ENCODE results near the gene TAPT1. TPM values are rescaled to one million over a fixed set of nuclear protein-coding genes. Genes with fewer than 3 reads are reported as not detected.

The TAPT1 gene
- total and polyA plus RNA-seq, 2 donors (not counting 3 experiments of a cell fraction or from before 2014, with no cell fraction given) = 6.9 to 17.5 TPM

DNA sequence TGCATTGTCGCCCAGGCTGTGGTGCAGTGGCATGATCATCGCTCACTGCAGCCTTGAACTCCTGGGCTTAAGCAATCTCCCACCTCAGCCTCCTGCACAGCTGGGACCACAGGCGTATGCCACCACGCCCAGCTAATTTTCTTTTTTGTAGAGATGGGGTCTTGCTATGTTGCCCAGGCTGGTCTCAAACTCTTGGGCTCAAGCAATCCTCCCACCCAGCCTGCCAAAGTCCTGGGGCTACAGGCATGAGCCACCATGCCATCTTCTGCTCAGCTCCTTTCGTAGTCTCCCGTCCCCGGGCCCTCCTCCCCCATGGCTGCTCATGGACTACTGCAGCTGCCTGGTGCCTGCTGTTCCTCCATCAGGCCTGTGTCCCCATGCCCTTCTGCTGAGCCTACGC lies 58.1 kb downstream of the TAPT1 start:
- Histone ChIP-seq H3K9me1 (replicated peaks; ENCODE audit: control insufficient read depth, extremely low read depth, insufficient read depth, low read length) (no peaks in the 10 kb centered on the region), H3K4me2 (ENCODE audit: insufficient read depth, low read length) (no peak overlapping the region), H3K4me1 (ENCODE audit: control insufficient read depth, extremely low read depth, insufficient read depth, low read length) (peaks cover under 1% of the 10 kb centered on the region), H4K20me1 (replicated peaks; ENCODE audit: control insufficient read depth, extremely low read depth, insufficient read depth, low read length) (no peaks in the 10 kb centered on the region), H3K27ac (ENCODE audit: insufficient read depth, low read depth, low read length) (no peak overlapping the region), H3K4me3 (replicated peaks in 1 of 3; ENCODE audit: insufficient read depth in 1 of 3, low read depth in 1 of 3, low read length in 3 of 3) (no peak overlapping the region), H3K27me3 (ENCODE audit: control insufficient read depth in 2 of 2, insufficient read depth in 2 of 2, low read length in 2 of 2) (no peaks in the 10 kb centered on the region), H2AFZ (ENCODE audit: low read depth, low read length) (no peak overlapping the region), H3K9ac (replicated peaks; ENCODE audit: extremely low read depth, insufficient read depth, low read length) (no peak overlapping the region), H3K79me2 (ENCODE audit: control insufficient read depth, insufficient read depth, low read length) (no peaks in the 10 kb centered on the region), H3K36me3 (ENCODE audit: control insufficient read depth in 2 of 2, extremely low read depth in 1 of 2, insufficient read depth in 2 of 2, low read length in 2 of 2) (peaks cover 0 to 2% of the 10 kb centered on the region in 2 experiments), H3K9me3 (replicated peaks; ENCODE audit: control insufficient read depth, insufficient read depth, low read length) (no peaks in the 10 kb centered on the region)
- DNase-seq (ENCODE audit: low read depth, low spot score) (no peak), FAIRE-seq (no peak)
- dilution Hi-C loops (cut with MboI; ENCODE audit: extremely low pct_ligation_motif_present, low sequenced_read_pairs) = no loop called here
- intact Hi-C loops (cut with micrococcal nuclease) = no loop called here
- ChIA-PET POLR2A (no interaction called here), CTCF (interaction anchor here (1.1 to 1.2 kb wide), 2 partner anchors 12 to 38 kb away, joined by 4 read pairs; no protein-coding TSS in a partner anchor)
- BruUV-seq (replicated peaks) = no TSS peak
- TF ChIP-seq JUN (IDR thresholded peaks at IDR 0.05; ENCODE audit: borderline replicate concordance, insufficient read depth, insufficient read length, low read depth) = no peak
- no peak for TF ChIP-seq POLR2A (IDR thresholded peaks at IDR 0.05; ENCODE audit: low read depth, low read length)
- no peak for TF ChIP-seq MAX (IDR thresholded peaks at IDR 0.05; ENCODE audit: insufficient read depth, insufficient read length)
- no peak for TF ChIP-seq CTCF (IDR thresholded peaks at IDR 0.05; ENCODE audit: extremely low read depth in 1 of 2, insufficient read depth in 1 of 2, low read depth in 1 of 2, low read length in 2 of 2)
- no peak for TF ChIP-seq MYC (IDR thresholded peaks at IDR 0.05; ENCODE audit: low read depth, low read length)
- TF ChIP-seq FOS (IDR thresholded peaks at IDR 0.05; ENCODE audit: borderline replicate concordance, insufficient read depth, low read length) = no peak
- no peak for TF ChIP-seq GATA2 (IDR thresholded peaks at IDR 0.05; ENCODE audit: insufficient read depth, insufficient read length, low read depth, low read length)
- no peak for TF ChIP-seq POLR2AphosphoS5 (IDR thresholded peaks at IDR 0.05; ENCODE audit: insufficient read depth, low read depth, low read length)
- TF ChIP-seq EZH2 (IDR thresholded peaks at IDR 0.05; ENCODE audit: borderline replicate concordance, low read depth, low read length, severe bottlenecking) = no peak
